Germinal center (tissue), 1 donor: ENCODE data around the gene ERLIN1.
"Not testable (repeated sequence)": the region's sequence is repeated elsewhere in the genome, so short reads cannot be mapped to it uniquely, and the experiment has no call there.

Experiments used
- DNase-seq: peaks from one replicate; pipeline ENCODE4 v3.0.0; 2012; ENCODE audit warnings: mixed read lengths, low spot score

Gene ERLIN1

DNA sequence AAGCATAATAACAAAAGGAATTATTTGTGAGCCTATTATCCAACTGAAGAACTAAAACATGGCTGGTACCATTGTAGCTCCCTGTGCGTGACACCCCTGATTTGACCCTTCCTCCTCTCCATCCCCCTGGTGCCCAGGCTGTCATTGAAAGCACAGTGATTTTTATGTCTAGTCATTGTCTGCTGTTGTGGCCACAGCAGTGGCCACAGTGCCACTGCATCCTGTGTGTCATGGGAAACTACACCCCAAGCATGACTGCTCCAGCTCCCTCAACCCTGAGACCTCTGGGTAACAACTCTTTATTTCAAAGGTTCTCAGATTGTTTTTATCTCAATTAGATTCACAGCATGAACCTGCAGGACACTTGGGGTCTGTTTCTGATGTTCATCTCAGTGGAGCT is 52.0 kb downstream of the ERLIN1 start:
- no peak for DNase-seq

DNA sequence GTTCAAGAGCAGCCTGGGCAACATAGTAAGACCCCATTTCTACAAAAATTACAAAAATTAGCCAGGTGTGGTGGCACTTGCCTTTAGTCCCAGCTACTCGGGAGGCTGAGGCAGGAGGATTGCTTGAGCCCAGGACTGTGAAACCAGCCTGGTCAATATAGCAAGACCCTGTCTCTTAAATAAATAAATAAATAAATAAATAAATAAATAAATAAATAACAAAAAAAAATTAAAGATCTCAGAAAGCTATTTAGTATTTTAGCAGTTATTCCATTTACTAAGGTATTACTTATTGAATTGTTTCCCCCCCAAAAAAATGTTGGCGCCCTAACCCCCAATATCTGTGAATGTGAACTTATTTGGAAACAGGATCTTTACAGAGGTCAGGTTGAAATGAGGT is 53.4 kb downstream of the ERLIN1 start:
- DNase-seq: no peak

DNA sequence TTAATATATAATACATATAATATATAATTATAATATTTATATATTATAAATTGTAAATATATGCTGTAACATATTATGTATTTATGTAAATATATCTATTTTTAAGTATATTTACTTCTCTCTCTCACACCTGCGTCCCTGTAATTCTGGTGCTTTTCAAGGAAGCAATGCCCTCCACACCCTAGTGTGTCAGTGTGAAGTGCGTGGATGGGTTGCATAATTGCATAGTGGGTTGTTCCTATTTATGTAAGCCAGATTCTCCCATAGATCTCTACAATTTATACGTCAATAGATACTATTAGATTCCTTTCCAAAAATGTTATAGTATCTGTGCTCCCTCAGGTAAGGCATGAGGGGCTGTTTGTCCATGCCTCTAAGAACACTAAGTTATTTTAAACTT is 54.3 kb downstream of the ERLIN1 start:
- DNase-seq: no peak

DNA sequence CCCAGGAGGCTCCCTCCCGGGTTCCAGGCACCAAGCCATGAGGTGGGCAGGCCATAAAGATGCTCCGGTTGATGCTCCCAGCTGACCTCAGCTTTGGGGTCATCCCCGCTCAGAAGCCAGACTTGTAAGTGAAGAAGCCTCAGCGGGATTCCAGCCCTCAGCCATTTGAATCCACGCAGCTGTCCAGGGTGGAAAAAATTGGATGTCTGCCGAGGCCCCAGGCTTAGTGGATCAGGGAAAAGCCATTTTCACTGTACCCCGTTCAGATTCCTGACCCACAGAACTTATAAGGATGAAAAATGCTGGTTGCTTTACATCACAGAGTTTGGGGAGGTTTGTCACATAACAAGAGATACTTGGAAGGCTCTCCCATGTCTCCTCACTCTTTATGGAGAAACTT is 55.0 kb downstream of the ERLIN1 start:
- no peak for DNase-seq

DNA sequence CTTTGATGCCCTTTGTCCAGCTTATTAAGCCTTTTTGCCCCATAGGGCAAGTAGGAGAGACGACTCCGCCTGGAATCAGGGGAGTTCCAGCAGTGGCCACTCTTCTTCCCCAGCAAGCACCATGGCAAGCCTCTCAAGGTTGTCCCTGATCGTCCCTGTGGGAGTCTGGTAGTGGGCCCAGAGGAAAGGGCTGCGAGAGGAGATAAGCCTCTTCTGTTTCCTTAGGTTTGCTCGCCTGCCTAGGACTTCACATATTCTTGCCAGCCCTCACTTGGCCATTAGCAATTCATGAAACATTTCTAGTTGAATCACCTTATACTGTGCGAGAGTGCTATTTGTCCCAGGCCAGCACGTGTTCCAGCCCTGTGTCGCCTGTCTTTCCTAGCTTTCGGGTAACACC is 56.4 kb downstream of the ERLIN1 start:
- no peak for DNase-seq

DNA sequence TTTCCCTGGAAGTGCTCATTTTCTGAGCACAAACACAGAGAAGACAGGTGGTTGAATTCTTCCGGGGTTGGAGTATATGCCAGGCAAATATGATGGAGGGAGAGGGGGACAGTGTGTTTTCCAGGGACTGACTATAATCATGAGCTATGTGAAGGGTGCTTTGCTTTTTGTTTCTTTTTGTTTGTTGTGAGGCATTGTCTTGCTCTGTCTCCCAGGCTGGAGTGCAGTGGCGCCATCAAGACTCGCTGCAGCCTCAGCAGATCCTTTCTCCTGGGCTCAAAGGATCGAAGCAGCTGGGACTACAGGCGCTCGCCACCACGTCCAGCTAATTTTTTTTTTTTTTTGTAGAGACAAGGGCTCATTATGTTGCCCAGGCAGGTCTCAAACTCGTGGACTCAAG is 56.9 kb downstream of the ERLIN1 start:
- no peak for DNase-seq

DNA sequence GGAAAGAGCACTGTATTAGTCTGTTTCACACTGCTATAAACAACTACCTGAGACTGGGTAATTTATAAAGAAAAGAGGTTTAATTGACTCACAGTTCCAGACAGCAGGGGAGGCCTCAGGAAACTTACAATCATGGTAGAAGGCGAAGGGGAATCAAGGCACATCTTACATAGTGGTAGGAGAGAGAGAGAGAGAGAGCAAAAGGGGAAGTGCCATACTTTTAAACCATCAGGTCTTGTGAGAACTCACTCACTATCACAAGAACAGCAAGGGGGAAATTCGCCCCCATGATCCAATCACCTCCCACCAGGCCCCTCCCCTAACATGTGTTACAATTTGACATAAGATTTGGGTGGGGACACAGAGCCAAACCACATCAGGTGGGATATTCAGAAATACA is 60.5 kb downstream of the ERLIN1 start:
- not testable (repeated sequence) for DNase-seq

DNA sequence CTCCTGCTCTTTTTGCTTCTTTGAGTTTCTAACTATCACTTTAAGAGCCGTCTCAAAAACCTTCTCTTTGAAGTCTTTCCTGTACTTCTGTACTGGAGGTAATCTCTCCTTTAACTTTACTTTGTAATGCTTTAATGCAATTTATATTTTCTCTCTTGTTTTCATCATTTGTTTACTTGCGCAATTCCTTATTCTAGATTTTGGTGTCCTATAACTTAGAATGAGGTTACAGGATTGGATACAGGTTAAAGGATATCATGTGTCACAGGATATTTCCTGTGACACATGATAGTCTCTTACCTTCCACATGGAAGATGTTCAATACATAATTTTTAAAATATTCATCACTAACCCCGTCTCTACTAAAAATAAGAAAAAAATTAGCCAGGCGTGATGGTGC is 61.7 kb downstream of the ERLIN1 start:
- DNase-seq: no peak

DNA sequence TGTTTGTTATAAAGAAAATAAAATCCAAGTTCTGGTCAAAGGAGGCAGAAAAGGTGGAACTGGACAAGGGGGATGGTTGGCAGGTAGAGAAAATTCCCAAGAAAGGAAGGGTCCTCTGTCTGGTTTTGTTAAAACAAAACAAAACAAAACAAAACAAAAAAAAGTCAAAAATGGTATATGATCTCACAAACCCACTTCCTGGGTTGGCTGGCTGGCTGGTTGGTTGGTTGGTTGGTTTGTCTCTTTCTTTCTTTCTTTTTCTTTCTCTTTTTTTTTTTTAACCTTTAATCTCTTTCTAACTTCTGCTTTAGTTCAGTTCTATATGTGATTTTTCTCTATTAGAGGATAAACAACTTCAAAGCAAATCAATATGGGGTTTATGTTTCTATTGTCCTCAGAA is 63.0 kb downstream of the ERLIN1 start:
- DNase-seq: no peak

DNA sequence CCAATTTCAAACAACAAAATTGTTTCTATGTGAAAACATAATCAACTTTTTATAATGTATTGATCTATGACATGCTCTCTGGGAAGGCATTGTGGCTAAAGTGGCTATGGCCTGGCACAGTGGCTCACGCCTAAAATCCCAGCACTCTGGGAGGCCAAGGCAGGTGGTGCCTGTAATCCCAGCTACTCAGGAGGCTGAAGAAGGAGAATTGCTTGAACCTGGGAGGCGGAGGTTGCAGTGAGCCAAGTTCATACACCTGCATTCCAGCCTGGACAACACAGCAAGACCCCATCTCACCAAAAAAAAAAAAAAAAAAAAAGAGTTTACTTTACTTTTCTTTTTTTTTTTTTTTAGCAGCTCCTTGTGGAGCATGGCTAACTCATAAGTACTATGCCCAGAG is 65.3 kb downstream of the ERLIN1 start:
- DNase-seq: no peak

DNA sequence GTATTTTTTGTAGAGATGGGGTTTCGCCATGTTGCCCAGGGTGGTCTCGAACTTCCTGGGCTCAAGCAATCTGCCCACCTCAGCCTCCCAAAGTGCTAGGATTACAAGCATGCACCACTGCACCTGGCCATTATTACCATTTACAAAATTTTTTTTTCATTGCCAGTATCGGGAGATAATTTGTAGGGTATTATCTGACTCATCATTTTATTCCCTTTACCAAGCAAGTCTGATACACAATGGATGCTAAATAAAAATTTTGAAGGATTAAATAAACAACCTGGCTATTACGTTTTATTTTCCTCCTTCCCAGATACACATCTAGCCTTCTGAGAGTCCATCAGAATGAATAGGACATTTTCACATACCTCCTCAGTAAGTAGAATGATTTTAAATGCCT is 66.1 kb downstream of the ERLIN1 start:
- DNase-seq: no peak

DNA sequence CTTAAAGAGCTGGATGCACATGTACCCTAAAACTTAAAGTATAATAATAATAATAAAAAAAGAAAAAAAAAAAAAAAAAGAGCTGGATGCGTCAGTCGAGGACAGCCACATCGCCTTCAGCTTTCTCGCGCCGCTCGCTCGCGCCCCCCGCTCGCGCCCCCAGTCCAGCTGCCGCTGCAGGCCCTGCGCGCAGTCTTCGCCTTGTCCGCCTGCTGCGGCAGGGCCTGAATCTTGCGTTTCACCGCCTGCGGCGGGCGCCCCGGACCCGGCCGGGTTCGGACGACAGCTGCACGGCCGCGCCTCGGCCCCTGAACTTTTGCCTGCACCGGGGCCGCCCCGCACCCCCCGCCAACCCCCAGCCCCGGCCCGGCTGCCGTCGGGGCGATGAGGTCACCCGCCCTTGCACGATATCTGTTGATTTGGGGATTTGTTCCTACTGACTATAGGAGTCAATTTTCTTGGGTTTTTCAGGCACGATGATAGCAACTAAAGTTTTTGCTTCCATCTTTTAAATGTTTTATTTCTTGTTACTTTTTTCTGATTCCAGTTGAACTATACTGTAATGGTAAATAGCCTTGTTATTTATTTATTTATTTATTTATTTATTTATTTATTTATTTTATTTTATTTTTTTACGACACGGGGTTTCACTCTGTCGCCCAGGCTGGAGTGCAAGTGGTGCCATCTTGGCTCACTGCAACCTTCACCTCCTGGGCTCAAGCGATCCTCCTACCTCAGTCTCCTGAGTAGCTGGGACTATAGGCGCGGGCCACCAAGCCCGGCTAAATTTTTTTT is 70.7 kb downstream of the ERLIN1 start:
- no peak for DNase-seq

DNA sequence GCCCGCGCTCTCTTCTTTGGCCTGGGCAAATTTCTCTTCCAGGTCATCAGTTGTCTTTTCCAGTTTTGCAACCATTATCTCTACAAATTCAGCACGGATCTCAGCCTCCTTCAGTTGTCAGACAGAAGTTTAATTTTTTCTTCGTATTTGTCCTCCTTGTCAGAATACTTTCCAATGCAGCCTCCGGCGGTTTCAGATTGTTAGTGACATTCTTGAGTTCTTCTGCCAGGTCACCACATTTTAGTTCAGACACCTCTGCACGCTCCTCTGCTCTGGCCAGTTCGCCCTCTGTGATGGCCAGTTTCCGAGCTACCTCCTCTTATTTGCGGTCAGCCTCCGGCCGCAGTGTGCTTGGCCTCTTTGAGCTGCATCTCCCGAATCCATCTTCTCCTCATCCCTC is 71.4 kb downstream of the ERLIN1 start:
- no peak for DNase-seq

DNA sequence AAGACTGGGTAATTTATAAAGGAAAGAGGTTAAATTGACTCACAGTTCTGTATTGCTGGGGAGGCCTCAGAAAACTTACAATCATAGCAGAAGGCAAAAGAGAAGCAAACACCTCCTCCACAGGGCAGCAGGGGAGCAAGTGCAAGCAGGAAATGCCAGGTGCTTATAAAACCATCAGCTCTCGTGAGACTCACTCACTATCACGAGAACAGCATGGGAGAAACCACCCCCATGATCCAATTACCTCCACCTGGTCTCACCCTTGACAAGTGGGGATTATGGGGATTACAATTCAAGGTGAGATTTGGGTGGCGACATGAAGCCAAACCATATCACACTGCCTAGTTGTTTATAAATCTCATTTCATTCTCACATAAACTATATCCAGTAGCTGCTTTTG is 76.2 kb downstream of the ERLIN1 start:
- no peak for DNase-seq

DNA sequence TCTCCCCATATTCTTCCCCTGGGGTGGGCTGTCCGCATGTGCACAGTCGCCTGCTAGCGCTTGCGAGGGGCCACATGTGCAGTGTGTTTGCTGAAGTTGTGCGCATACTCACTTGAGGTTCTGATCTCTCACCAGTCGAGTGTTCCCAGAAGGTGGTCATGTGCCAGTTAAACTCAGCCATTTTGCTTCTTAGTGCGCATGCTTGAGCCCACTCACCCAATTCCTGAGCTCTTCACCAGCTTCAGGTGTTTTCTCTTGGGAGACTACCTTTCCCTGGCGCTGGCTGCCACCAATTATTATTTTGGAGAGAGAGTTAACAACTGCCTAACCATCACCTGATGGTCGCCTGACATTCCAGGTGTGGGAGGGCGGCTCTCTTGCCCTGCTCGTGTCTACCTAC is 79.0 kb downstream of the ERLIN1 start:
- DNase-seq: no peak

DNA sequence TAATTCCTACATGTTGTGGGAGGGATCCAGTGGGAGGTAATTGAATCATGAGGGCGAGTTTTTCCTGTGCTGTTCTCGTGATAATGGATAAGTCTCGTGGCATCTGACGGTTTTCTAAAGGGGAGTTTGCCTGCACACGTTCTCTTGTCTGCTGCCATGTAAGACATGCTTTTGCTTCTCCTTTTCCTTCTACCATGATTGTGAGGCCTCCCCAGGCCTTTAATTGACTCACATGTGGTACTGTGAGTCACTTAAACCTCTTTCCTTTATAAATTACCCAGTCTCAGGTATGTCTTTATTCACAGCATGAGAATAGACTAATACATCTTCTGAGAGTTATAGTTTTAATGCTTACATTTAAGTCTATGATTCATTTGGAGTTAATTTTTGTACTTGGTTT is 81.5 kb downstream of the ERLIN1 start:
- DNase-seq: no peak

DNA sequence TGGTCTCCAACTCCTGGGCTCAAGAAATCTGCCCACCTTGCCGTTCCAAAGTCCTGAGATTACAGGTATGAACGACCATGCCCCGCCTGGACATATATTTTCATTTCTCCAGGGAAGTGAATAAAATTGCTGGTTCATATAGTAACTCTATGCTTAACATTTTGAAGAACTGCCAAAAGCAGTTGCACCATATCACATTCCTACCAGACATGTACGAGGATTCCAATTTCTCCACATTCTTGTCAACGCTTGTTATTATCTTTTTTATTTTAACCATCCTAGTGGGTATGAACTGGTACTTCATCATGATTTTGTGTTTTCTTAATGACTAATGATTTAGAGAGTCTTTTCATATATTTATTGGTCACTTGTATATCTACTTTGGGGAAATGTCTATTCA is 82.2 kb downstream of the ERLIN1 start:
- no peak for DNase-seq

DNA sequence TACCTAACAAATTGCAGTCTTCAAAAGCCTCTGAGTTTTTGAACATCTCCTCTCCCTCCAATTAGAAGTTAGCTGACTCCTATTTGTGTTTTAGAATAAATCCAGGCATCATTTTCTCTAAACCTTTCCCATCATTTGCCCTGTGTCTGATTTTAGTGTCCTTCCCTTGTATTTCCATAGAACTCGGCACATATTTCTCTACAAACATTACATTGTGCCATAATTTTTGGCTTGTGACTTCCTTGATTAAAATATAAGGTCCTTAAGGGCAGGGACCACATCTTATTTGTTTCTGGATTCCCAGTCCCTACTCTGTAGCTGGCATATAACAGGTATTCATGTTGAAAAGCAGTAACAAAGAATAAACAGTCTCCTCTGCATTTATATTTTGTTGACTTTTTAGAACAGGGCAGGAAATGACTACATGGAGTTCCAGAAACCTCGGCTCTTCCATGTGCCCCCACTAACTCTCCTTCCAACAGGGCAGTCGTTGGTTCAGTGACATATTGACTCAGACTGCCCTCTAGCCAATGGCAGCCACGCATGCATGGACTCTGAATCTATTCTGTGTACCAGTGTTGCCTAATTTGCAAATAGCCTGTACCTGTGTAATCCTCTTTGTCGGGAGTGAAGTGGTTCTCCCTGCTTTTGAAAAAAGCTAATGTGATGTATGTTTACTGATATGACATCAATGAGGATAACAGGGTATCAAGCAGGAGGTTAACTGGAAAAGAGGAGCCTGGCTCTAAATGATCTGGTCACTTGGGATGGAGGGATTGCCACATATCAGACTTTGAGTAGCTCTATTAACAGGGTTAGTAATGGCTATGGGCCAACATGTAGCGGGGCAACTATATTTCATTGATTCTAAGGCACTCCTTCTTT is 84.4 kb downstream of the ERLIN1 start:
- DNase-seq: no peak

DNA sequence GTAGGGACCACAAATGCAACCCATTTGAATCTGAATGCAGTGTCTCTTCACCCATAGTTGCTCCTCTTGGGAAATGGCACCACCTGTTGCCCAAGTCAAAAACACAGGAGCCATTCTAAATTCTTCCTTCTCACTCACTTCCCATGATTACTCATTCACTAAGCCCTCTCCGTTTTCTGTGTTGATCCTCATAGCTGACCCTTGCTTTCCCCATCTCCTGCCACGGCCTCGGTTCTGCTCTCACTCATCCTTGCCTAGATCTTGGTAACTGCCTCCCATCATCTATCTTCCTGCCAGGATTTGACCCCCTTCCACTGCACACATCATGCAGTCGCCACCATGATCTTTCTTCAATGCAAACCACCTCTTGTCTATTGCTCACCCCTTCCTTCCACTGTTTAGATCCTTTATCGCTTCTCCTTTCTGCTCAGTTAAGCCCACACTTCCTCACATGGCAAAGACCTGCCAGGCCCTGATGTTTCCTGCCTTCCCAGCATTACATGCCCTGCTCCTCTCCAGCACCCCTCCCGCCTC is 85.1 kb downstream of the ERLIN1 start:
- DNase-seq: no peak
